HG03139 (cell line): Measurements from ENCODE around the gene TMEM132C.

ENCODE experiments used
- ATAC-seq: cut with Tn5 transposase; IDR thresholded peaks from one replicate; pipeline ENCODE4 v1.9.1; 2021; ENCODE audit not compliant: unreplicated experiment

TMEM132C gene

GRCh38 chr12:128402486-128403243 lies 135.7 kb downstream of the TMEM132C start:
- ATAC-seq = no peak

GRCh38 chr12:128408669-128409068 lies 141.7 kb downstream of the TMEM132C start:
- no peak for ATAC-seq

GRCh38 chr12:128415036-128415560 lies 148.1 kb downstream of the TMEM132C start:
- ATAC-seq = no peak

- ATAC-seq = no peak
Observed at GRCh38 chr12:128418944-128419343, 152.0 kb downstream of the TMEM132C start.

DNA sequence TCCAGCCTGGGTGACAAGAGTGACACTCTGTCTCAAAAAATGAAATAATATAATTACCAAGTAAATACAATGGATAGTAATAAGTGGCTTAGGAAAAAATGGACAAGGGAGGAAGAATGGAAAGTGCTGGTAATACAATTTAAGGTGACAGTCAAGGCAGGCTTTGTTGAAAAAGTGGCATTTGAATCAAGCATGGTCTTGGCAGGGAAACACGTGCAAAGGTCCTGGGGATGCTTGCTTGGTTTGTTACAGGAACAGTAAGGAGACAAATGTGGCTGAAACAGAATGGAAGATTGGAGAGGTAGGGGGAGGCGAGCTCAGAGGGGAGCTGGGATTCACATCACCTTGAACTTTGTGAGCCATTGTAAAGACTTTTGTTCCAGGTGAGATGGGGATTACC lies 153.2 kb downstream of the TMEM132C start:
- no peak for ATAC-seq

- no peak for ATAC-seq
Observed at GRCh38 chr12:128421375-128421774, 154.4 kb downstream of the TMEM132C start.

- ATAC-seq = no peak
Observed at GRCh38 chr12:128423205-128423604, 156.2 kb downstream of the TMEM132C start.

GRCh38 chr12:128424931-128425431 lies 158.0 kb downstream of the TMEM132C start:
- no peak for ATAC-seq

DNA sequence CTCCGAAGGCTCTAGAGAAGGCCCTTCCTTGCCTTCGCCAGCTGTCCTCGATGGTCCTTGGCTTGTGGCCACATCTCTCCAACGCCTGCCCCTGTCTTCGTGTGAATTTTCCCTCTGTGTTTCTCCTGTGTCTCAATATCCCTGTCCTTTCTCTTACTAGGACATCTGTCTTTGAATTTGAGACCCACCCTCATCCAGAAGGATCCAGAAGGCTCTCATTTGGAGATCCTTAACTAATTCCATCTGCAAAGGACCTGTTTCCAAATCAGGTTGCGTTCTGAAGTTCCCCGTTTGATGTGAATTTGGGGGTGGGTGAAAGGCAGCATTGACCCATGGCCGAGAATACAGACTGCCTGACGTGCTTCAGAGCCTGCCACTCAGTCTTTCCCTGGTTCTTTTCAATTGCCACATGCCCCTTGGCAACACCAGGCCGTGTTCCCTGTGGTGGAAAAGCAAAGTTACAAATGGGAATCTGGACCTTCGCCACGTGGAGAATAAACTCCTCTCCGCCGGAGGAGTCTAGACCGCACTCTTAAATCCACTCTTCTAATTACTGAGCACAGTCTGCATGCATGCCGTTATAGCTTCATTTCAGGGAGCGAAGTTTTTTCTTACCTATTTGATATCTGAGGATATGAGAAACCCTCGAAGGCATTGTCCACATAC lies 158.8 kb downstream of the TMEM132C start:
- no peak for ATAC-seq

DNA sequence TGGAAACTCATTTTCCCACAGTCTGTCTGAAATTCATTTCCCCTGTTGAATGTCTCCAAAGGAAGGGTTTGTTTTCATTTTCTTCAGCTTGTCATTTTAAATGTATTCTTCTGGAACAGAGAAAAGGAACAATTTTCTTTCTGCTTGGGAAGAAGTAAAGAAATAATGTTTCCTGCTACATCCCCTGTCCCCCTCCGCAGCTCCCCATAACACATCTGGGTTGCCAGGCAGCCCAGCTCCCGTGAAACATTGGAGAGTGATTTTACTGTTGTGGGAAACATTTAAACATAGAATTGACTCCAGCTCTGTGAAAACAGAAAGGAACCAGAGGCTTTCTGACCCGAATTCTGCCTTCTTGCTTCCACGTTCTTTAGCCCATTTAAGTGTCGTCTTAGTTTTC lies 159.5 kb downstream of the TMEM132C start:
- no peak for ATAC-seq

DNA sequence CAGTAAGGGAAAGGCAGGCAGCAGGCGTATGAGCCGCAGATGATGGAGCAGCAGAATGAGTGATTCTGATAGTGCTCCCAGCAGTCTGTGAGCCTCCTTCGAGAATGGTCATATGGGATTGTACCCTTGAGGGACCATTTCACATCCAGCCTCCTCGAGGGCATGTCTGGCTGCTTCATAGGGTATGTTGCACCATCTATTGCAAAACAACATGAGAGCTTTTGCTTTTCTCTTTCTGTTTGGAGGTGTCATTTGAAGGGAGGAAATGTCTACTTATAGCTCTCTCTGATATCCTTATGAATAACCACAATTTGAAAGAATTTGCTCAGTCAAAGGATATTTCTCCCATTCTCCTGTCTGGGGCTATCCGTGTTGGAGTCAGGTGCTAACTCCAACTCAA lies 172.8 kb downstream of the TMEM132C start:
- no peak for ATAC-seq

DNA sequence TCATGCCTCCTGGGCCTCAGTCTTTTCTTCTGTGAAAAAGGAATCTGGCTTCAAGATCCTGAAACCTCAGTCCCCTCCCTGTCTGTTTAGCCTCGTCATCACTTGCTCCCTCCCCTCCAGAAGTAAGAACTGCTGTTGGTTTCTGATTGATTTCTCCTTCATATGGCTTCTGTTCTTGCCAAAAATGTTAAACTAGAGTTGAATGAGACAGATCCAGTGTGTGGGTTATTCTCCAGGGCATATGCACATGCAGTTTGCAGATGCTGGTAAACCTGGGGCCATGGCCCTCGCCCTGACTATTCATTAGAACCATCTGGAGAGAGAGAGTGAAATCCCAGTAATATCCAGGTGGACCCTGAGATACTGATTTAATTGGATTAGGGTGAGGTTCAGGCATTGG lies 175.1 kb downstream of the TMEM132C start:
- no peak for ATAC-seq

DNA sequence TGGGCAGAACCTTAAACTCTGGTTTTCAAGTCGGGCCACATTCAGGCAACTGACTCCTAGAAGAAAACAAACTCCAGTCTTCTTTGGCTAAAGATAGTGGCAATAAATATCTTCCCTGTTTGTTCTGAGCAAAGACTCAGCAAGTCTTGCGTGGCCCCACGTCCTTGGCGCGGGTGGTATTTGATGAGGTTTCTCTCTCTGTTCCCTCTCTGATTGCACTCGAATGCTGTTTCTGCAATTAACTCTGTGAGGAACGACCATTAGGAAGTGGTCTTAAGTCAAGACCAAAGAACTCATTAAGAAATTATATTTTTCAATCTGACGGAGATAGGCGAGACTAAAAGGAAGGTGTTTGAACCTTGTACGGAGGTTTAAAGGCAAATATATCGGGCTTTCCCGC lies 177.6 kb downstream of the TMEM132C start:
- no peak for ATAC-seq

DNA sequence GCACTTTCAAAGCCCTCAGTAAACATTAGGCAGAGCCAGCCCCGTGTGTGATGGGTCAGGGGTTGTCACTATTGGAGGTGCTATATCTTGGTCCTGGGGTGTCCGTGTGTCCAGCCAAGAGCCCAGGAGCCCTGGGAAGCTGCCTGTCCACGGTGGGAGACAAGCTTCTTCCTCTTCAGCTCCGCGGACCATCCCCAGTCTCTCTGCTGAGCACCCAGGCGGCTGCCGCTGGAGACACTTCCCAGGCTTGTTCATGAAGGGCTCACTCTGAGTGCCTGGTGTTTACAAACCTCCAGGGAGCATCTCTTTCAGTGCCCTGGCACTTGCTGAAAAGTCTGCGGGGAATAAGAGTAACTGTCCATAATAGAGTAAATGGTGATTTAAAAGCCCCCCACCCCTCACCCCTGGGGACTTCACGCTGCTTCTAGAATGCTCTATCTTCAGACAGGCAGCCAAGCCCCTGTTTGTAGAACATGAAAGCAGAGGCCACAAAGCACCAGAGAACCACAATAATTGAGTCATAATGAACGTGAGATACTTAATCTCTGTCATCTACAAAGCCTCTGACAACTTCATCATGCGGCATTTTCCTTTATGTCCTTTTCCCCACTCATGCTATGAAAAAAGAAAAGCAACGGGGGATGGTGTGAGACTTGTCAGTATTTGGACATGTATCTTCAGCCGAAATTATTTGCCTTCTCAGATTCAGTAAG lies 178.6 kb downstream of the TMEM132C start:
- no peak for ATAC-seq

DNA sequence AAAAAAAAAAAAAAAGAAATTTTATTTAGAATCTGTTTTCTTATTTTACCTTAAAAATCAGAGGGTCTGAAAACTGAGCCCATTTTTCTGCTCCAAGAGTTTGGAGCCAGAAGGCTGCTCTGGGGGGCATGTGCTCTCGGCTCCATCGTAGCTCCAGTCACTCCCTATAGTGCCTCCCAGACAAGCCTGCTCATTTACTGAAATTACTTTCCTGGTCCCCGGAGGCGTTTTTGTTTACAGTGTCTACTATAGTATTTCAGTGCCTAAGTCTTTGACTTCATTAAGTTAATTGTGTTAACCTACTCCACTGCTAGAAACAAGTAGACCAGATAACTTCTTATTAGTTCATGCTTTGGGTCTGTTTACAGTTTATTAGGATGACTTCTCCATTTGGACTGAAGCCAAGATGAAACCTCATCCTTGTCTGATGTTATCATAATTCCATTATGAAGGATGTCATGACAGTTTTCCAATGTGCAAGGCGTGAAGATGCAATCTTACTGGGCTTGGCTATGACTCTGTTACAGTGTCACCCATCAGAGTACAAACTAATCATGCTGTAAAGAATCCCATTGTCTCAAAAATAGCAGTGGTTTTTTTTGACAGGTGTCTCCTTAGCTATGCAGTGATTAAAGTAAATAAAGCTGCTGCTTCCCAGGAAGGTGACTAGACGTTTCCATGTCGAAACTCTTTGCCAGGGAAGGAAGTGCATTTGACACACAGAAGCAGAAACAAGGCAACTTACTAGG lies 182.3 kb downstream of the TMEM132C start:
- ATAC-seq = no peak

DNA sequence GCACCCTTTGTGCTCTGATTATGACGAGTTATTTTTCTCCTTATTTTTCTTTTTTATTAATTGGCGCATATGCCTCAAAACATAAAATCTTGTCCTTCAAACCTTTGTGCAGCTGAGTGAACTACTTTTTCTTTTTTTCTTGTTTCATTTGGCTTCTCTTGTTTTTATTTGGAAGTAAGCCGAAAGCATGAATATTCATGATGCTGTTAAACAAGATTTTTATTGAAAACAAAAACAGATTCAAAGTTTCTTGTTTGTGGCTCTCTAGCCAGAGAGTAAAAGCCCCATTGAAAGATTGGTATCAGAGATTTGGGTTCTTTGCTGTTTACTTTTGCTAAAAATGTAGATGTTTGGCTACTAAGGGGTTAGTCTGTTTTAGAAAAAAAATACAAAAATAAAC lies 183.8 kb downstream of the TMEM132C start:
- ATAC-seq = no peak

GRCh38 chr12:128455851-128456250 lies 188.9 kb downstream of the TMEM132C start:
- ATAC-seq = no peak

DNA sequence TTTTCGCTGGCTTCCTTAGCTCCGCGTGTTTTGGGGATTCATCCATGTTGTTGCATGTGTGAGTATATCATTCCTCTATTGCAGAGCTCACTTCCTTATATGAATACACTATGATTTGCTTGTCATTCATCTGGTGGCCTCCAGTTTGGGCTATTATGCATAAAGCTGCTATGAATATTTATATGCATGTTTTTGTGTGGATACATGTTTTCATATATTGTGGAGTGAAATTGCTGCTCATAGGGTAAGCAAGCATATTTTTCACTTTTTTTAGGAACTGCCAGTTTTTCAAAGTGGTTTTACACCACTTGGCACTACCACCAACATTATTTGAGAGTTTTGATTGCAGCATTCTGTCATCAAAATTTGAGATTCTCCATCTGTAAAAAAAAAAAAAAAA lies 190.0 kb downstream of the TMEM132C start:
- ATAC-seq = no peak

GRCh38 chr12:128458301-128458974 lies 191.5 kb downstream of the TMEM132C start:
- no peak for ATAC-seq

- no peak for ATAC-seq
Observed at GRCh38 chr12:128459067-128459466, 192.1 kb downstream of the TMEM132C start.
